Stimulated activated CD4-positive, alpha-beta T cell treated with anti-CD3 and anti-CD28 coated beads, Interleukin-15, amount 100 ng/mL, for 24 hours (primary cell): ENCODE measurements around the gene ANKS1A.
"Not testable (repeated sequence)": the region's sequence is repeated elsewhere in the genome, so short reads cannot be mapped to it uniquely, and the experiment has no call there.

Experiments used
- DNase-seq: peaks from one replicate; pipeline ENCODE4 v3.0.0-alpha.2; 2020

The ANKS1A gene

DNA sequence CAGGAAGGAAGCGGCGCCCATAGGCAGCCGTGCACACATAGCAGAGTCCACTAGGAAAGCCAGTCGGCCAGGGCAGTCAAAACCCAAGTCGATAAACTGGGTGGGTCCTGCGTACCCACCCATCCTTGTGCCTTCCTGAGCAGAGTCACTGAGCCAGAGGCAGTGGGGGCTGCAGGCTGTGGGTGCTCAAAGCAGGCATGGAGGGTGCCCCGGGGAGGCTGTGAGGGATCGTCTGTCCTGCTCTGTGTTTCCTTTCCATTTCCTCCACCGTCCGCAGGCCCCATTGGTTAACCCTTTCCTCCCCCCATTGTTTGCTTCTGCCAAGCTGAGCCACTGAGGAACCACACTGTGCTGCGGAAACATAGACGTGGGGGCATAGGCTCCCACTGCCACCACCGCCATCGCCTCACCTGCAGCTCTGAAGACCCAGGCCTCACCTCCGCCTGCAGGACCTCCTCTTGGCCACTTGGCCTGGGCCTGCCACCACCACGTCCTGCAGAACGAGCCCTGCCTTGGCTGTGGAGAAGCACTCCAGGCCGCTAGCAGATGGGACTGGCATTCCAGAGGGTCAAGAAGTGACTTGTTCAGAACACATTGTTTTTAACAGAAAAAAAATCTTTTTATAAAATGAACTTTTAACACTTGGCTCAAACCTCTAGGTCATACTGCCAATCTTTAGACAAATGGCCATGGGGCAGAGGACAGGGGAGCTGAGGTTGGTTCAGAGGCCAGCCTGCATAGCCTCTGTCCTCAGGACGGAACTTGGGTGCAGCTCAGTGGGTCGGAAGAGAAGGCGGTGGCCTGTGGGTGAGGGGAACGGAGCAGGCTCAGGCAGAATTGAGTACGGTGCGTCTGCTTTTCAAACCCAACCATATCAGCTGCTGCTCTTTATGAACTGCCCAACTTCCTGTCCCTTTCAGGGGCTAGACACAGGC, 199.5 kb downstream of the ANKS1A start:
- DNase-seq: no peak

DNA sequence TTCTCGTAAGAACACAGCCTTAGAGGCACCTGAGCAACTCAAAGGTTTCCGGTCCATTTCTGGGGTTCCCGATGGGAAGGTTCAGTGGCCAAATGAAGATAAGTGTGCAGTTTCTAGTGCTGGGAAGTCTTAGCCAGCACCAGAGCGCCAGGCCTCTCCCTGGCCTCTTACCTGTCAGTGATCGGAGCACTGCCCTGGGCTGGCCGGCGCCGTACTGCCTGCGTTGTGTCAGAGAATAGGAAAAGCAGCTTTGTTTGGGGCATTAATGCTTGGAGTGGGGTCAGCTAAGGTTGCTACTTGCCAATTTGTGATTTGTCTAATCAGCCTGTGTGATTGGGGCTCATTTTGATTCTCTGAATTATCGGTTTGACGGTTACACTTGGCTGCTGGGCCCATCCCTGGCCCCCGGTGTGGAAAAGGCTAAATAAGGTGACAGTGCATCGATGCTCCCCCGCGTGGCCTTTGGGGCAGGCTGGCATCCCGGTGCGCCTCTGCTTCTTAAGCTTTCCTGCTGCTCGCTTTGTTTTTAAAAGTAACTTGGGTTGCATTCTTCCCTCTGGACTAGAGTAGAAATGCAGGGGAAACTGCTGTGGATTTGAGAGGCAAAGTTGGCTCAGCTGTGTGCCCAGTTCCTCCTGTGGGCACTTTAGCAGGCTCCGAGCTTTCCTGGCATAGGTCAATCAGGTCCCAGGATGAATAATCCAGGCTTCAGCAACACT, 200.3 kb downstream of the ANKS1A start:
- no peak for DNase-seq

DNA sequence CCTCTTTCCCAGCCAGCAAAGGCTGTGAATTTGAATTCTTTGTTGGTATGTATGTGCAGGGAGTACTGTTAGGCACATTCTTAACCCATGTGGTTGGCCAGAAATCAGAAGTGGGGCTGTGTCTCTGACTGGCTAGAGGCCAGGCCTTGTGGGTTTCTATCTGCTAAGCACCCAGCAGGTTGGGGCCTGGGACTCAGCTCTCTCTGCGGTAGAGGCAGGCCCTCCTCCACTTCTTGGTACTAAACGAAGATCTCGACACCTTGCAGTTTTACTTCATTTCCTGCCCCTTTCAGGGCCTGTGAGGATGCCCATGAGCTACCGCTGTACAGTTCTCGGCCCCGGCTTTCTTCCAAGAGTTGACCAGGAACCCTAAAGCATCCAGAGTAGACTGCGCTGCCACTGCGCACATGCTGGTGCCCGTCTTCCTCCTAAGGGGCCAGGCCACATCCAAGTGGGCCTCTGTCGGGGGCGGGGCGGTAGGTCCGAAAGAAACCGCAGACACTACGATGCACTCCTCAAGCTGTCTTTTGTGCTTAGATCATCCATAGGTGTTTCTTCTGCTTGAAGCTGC, 201.0 kb downstream of the ANKS1A start:
- no peak for DNase-seq

DNA sequence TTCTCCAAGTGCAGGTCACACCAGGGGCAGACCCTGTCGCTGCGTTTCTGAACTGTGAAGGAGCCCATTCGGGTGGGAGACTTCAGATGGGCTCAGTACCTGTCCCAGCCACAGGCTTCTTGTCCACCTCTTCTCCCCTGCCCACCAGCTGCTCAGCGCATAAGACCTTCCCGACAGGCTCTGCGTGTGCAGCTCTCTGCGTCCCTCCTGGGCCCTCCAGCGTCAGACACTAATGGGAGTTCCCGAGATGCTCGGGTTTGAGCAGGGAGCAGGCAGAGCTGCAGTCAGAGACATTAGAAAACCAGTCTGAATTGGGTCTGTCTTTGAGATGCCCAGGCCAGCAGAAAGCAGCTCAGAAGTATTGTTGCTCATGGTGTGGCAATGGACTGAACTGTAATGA, 201.7 kb downstream of the ANKS1A start:
- no peak for DNase-seq

DNA sequence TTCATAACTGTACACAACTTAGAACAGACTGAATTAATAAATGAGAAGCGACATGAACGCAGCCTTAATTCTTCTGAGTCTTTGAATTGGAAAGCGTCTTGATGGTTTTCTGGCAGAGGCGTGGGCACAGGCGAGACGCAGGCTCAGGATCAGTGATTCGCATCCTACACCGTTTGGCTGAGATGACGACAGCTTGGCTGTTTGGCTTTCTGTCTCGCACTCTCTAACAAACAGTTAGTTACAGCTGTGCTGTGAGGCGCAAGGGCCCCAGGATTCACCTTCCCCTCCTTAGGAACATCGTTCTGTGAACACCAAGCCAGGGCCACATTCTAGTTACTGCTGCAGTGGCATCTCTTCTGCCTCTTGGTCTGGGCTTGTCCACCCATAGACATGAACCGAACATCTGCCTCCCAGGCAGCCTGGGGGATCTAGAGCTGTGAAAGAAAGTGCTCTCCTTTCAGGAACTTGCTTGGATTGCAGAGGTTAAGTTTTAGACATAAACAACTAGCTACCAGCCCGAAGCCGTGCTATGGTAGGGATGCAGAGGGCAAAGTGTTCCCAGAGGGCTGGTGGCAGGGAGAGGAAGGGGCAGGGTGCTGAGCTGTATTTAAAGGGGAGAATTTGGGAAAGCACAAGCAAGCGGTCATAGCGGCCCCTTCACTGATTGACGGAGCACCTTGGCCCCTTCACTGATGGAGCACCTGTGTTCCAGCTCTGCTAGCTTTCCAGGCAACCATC, 202.5 kb downstream of the ANKS1A start:
- no peak for DNase-seq

DNA sequence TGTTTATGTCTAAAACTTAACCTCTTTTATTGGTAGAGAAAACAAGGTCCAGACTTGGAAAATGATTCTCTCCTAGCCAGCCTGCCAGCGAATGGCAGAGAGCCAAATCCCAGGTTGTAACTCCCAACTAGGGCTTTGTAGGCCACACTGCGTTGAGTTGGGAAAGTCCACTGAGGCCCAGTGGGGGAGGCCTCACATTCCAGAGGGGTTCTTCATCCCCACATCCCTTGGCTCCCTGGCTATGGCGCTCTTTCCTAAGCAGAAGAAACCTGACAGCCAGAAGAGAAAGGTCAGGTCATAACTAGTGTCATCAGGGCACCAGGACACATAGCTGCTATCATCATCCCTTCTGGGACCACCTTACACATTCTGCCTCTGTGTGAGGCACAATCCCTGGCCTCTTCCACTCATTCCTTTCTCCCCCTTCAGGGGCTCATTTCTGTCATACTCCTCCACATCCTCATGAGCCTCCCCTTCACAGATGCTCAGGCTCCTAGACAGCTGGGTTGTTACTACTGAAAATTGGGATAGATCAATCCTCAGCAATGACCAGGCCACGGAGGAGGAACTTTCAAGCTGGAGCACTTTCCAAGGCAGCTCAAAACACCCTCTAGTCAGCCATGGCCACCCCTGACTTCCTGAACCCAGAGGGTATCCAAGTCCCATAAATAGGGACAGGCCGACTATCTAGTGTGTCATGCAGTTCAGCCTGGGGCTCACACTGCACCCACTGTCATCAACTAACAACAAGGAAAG, 203.5 kb downstream of the ANKS1A start:
- DNase-seq: no peak

DNA sequence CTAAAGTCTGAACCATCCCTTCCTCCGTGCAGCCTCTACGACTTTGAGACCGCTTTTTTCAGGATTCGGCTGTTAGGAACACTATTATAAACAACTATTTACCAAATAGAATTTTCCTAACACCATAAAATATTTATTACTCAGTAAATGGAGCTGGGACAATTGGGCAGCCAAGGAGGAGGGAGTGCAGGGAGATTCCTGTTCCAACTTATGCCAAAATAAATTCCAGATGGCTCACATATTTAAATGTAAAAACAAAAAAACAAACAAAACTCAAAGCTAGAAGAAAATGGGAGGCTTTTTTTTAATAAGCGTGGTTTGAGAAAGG, 204.0 kb downstream of the ANKS1A start:
- no peak for DNase-seq

DNA sequence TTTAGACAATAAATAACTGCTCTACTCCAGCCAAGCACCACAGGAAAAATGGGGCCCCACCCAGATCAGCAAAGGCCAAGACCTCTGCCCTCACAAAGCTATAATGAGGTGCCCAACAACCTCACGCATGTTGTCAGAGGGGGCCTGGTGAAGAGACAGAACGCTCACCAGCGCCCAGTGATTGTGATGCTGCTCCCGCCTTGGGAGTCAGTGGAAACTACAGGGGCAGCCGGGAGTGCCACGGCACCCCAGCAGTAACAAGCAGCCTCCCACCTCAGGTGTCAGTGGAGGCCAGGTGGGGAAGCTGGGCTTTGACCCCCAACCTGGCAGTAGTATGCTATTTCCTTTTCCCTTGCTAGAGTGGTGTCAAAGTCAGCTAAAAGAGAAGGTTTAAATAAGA, 204.7 kb downstream of the ANKS1A start:
- DNase-seq: no peak

DNA sequence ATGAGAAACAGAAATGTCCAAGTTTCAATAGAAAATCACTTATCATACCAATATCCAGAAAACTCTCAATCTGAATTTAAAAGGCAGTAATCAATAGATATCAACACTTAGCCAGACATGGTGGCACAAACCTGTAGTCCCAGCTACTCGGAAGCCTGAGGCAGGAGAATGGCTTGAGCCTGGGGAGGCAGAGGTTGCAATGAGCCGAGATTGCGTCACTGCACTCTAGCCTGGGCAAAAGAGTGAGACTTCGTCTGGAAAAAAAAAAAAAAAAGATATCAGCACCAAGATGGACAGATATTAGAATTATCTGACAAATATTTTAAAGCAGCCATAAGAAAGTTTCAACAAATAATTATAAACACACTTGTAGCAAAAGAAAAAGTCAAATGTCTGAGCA, 205.1 kb downstream of the ANKS1A start:
- no peak for DNase-seq

DNA sequence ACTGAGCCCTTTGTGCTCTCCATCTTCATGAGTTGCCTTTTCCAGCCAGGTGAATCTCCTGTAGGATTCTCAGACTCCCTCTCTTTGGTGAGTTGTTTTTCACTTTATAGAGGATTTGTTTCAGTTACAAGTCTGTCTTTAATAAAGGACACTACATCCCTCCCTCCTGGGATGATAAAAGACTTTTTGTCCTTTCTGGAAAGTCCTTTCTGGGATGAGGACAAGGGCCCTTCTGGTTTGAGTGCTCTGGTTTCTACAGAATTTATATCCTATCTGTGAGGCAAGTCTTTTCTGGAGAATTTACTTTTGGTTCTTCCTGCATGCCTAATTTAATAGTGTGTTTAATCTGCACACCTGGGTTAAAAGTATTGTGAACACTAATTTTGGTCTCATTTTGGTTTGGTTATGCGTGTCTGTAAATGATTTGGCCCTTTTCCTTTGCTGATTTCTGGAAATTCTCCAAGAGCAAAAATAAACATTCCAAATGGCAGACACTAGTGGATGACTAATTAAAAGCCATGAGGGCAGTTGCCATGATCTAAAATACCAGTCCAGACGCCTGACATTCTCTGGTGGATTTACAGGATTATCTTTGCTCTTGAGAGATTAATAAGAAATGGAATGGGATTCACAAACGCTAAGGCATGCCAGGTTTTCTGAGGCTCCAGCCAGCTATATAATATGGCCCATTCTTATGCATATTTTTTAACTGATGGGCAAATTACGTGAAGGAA, 207.2 kb downstream of the ANKS1A start:
- no peak for DNase-seq

DNA sequence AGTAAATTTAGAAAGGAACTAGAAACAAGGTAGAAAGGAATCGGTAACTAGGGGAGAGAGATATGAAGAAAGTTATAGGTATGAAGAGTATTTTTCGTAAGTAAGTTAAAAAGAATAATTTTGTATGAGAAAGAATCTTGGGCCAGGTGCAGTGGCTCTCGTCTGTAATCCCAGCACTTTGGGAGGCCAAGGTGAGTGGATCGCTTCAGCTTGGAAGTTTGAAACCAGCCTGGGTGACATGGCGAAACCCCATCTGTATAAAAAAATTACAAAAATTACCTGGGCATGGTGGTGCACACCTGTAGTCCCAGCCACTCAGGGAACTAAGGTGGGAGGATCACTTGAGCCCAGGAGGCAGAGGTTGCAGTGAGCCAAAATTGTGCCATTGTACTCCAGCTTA, 210.1 kb downstream of the ANKS1A start:
- DNase-seq: no peak

DNA sequence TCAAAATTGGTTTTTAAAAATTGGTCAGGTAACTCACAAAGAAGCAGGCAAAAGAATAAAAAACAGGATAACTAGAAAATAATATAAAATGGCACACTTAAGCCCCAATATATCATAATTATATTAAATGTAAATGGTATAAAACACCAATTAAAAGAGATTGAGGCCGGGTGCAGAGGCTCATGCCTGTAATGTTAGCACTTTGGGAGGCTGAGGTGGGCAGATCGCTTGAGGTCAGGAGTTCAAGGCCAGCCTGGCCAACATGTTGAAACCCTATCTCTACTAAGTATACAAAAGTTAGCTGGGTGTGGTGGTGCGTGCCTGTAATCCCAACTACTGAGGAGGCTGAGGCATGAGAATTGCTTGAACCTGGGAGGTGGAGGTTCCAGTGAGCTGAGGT, 216.0 kb downstream of the ANKS1A start:
- no peak for DNase-seq

DNA sequence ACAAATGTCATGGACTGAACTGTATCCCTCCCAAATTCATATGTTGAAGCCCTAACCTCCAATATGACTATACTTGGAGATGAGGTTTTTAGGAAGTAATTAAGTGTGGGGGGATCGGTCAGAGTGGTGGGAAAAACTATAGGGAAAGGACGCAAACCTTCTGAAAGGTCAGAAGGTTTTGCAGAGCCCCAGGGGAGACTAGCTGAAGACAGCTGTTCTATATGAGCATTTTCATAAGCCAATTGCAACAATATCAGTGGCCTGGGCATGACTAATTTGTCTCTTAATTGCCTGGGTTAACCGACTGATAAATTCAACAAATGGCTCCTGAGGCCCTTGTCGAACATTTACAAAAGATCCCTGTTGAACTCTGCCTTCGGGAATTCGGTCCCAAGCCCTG, 217.0 kb downstream of the ANKS1A start:
- not testable (repeated sequence) for DNase-seq

DNA sequence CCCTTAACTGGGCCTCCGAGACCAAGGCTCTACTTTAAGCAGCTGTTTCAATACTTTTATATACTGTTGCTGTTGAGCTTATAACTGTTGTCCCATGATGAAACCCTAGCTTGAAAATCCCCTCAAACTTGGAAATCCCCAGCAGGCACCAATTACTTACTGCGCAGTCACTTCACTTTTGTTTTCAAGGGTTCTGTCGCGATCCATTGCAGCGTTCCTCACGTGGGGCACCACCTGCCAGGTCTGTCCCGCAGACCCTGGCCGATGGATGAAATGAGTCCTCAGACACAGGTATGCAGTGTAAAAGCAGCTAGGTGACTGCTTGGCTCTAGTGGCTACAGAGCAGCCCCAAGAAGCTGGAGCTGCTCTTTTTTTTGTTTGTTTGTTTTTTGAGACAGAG, 218.2 kb downstream of the ANKS1A start:
- DNase-seq: peak; percentile 12

DNA sequence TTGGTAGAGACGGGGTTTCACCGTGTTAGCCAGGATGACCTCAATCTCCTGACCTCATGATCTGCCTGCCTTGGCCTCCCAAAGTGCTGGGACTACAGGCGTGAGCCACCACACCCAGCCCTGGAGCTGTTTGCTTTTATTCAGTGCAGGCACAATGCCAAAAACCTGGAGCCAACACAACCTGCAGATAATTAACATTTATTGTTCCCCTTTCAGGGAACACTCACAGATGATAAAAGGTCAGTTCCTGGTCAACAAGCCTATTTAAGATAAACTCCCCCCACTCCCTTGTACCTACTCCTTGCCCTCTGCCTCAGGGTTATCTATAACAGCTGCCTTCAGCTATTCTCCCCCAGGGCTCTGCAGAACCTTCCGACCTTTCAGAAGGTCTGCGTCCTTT, 218.7 kb downstream of the ANKS1A start:
- DNase-seq: not testable (repeated sequence)

DNA sequence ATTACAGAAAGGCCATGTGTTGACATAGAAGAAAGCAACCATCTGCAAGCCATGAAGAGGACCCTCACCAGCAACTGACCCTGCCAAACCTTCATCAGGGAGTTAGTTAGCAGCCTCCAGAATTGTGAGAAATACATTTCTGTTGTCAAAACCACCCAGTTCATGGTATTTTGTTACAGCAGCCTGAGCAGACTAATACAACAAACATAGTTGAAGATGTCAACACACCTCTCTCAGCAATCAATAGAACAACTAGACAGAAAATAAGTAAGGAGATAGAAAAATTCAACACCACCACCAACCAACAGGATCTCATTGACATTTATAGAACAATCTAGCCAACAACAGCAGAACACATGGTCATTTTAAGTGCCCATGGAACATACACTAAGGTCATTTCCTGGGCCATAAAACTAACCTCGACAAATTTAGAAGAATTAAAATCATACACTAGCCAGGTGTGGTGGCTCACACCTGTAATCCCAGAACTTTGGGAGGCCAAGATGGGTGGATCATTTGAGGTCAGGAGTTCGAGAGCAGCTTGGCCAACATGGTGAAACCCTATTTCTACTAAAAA, 219.3 kb downstream of the ANKS1A start:
- DNase-seq: no peak

DNA sequence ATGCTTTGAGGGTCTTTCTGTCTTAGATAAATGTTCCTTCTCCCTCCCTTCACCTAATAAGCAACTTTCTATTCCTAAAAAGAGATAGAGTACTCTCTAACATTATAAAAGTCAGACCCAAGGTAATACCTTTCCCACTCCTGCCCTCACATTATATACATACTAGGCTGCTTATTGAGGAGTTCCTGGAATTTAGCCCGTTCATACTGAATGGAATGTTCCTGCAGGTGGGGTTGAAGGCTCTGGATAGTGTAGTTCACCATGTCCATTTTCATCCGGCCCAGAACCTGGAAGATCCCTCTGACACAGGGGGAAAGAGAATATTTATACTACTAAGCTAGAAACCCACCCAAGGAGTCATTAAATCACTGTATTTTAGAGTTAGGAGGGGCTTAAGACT, 231.7 kb downstream of the ANKS1A start:
- DNase-seq: no peak

DNA sequence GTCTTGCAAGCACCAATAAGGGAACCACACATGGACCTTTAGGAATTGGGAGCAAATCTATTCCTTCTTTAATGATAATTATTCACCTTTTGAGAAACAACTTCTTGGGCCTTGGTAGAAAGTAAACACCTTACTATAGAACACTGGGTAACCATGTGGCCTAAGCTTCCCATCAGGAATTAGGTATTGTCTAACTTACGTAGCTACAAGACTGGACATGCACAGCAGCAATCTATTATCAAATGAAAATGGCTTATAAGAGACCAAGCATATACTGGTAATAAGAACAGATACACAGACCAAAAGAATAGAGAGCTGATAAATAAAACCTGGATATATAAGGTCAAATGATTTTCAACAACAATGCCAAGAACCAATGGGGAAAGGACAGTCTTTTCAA, 235.3 kb downstream of the ANKS1A start:
- no peak for DNase-seq

DNA sequence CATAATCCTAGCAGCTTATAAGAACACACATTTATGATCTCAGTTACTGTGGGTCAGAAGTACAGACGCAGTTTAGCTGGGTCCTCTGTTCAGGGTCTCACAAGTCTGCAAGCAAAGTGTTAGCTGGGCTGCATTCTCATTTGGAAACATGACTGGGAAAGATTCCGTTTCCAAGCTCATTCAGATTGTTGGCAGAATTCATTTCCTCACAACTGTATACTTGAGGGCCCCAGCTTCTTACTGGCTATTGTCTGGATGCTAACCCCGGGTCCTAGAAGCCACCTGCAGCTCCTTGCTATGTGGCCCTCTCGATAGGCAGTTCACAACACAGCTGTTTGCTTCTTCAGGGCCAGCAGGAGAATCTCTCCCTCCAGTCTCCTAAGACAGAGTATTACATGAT, 239.0 kb downstream of the ANKS1A start:
- no peak for DNase-seq

DNA sequence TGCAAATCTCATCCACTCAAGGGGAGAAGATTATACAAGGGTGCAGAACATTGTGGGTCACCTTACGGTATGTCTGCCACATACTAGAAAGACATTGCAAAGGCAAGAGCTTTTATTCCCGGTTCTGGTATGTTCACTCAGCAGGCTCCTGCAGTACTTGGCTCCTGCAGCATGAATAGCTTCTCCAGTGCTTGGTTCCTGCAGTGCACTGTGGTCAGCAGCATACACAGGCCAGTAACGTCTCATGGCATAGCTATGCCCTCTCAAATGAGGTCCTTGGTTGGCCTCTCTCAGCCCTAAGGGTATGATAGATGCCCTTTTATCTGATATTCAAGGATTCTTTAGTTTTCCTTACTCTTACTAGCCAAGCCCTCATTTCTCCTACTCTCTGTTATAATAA, 239.4 kb downstream of the ANKS1A start:
- no peak for DNase-seq

DNA sequence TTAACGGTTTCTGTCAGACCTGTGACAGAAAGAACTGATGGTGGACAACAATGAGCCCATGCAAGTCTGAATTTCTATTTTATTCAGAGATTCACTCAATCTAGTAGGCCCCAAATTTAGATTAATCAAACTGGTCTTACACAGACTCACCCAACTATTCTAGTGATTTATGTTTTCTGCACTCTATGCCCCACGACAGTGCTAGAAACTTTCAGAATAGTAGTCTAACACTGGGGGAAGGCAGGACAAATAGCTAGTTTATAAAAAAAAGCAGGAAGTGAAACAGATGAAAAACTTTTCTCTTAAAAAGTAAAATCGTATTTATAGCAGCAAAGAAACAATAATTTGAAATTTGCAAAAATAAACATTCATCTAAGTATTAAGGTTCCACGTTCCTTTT, 247.1 kb downstream of the ANKS1A start:
- DNase-seq: no peak

DNA sequence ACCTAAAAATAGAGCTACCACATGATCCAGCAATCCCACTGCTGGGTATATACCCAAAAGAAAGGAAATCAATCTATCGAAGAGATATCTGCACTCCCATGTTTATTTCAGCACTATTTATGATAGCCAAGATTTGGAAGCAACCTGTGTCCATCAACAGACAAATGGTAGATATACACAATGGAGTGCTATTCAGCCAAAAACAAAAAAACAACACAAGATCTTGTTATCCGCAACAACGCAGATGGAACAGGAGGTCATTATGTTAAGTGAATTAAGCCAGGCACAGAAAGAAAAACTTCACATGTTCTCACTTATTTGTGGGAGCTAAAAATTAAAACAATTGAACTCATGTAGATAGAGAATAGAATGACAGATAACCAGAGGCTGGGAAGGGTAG, 249.1 kb downstream of the ANKS1A start:
- DNase-seq: not testable (repeated sequence)
